GM12891 (cell line): ENCODE results near the gene IMMP2L.
"Not testable (repeated sequence)": the region's sequence is repeated elsewhere in the genome, so short reads cannot be mapped to it uniquely, and the experiment has no call there.

ENCODE experiments used
- DNase-seq: peaks from one replicate; pipeline ENCODE4 v3.0.0; 2011; ENCODE audit warnings: low spot score; ENCODE audit not compliant: insufficient read length
- FAIRE-seq: peaks from 2 replicates; lab custom pipeline; 2011; peaks lifted over from hg19 to GRCh38; lab: Jason Lieb, UNC
- PAX5 ChIP-seq: IDR thresholded peaks from 2 replicates; pipeline ENCODE4 v1.6.1; 2011; ENCODE audit warnings: low read length, moderate library complexity, mild to moderate bottlenecking; ENCODE audit not compliant: insufficient read depth, severe bottlenecking
- POLR2A ChIP-seq: IDR thresholded peaks from 2 replicates; pipeline ENCODE4 v1.6.1; 2011; ENCODE audit warnings: low read depth, low read length, control low read depth
- POLR2AphosphoS5 ChIP-seq: IDR thresholded peaks from 2 replicates; pipeline ENCODE4 v1.6.1; 2011; ENCODE audit warnings: low read depth, low read length, control low read depth
- POU2F2 ChIP-seq: IDR thresholded peaks from 2 replicates; pipeline ENCODE4 v1.6.1; 2011; ENCODE audit warnings: low read depth, mild to moderate bottlenecking, control low read depth, low read length, moderate library complexity
- SPI1 ChIP-seq: IDR thresholded peaks from 2 replicates; pipeline ENCODE4 v1.6.1; 2011; ENCODE audit warnings: low read depth, low read length, control low read depth
- TAF1 ChIP-seq: IDR thresholded peaks from 2 replicates; pipeline ENCODE4 v1.6.1; 2011; ENCODE audit warnings: low read depth, low read length, control low read depth

IMMP2L gene

DNA sequence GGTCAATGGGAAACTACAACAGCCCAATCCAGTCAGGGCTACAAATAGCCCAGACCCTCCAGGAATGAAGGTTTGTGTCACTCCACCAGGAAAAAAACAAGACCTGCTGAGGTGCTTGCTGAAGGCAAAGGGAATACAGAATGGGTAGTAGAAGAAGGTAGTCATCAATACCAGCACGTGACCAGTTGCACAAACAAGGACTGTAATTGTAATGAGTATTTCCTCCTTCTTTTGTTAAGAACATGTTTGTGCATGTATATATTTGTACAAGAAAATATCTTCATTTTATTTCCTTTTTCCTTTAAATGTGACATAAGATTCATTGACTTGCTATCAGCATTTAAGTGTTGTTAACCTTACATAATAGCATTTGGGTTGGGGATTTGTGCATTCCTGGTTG is 229.3 kb downstream of the IMMP2L start:
- DNase-seq (no peak), FAIRE-seq (no peak)
- TF ChIP-seq POLR2A, result no peak
- no peak for TF ChIP-seq TAF1
- TF ChIP-seq POU2F2, result no peak
- TF ChIP-seq POLR2AphosphoS5, result no peak
- TF ChIP-seq SPI1, result no peak
- TF ChIP-seq PAX5, result no peak

DNA sequence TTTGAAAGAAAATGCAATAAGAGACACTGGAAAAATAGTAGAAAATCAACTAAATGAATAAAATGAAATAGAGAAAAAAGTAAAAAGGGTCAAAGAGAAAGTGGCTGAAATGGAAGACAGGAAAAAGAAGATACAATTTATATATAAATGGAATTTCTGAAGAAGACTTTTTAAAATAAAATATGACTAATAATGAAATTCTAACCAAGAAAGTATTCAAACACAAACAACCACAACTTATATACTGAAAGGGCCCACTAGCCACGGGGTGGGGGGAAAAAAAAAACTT is 232.1 kb downstream of the IMMP2L start:
- DNase-seq (no peak), FAIRE-seq (no peak)
- no peak for TF ChIP-seq TAF1
- no peak for TF ChIP-seq PAX5
- no peak for TF ChIP-seq POLR2A
- no peak for TF ChIP-seq POU2F2
- no peak for TF ChIP-seq SPI1
- TF ChIP-seq POLR2AphosphoS5, result no peak

DNA sequence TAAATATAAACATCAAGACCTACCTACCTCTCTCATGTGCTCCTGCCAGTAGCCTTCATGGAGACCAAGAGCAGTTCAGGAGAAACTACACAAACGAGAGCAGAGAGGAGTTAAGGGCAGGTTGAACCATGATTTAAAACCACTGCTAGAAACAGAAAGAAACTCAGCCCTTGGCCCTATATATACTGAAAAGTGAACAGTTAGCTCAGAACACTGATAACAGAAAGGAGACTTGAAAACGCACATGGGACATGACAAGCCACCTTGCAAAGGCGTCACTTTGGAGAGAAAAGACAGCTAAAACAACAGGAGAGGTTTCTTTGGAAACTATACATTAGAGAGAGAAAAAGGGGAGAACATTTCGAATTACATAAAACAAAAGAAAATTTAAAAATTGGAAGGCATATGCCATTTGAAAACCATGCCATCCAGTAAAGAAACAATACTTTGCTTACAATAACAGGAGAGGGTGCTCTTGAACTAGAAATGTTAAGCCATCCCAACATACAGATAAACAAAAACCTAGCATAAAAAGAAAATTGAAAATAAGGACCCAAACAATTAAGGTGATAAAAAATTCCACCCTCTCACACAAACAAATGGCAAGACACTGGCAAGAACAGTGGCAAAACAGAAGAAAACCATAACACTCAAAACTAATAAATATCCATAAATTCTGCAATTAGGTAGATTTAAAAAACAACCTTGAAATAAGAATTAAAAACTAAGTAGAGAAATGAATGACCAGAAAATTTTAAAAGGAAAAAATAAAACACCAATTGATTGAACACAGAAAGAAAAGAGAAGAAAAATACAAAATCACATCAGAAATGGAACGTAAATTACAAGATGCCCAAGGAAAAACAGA is 232.7 kb downstream of the IMMP2L start:
- DNase-seq (no peak), FAIRE-seq (no peak)
- TF ChIP-seq SPI1 (no peak), POLR2A (no peak), POLR2AphosphoS5 (no peak), TAF1 (no peak), PAX5 (no peak), POU2F2 (no peak)

DNA sequence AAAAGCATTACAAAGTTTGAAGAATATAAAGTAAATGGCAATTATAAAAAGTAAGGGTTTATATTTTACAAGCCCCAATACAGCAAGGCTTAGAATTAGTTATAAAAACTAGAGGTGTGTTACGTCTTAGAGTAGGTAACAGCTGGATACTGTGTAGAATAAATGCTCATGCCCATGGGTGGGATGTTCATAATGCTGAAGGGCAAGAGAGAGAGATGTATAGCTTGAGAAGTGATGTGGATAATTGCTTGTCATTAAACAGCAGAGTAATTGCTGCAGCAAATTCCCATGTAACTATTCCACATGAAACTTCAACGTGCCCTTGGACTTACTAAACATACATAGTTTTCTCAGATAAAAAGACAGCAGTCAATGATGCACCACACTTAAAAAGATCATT is 233.8 kb downstream of the IMMP2L start:
- no peak for DNase-seq
- FAIRE-seq, result peak; percentile 38
- TF ChIP-seq TAF1 (no peak), POLR2AphosphoS5 (no peak), SPI1 (no peak), POLR2A (no peak), PAX5 (no peak), POU2F2 (no peak)

DNA sequence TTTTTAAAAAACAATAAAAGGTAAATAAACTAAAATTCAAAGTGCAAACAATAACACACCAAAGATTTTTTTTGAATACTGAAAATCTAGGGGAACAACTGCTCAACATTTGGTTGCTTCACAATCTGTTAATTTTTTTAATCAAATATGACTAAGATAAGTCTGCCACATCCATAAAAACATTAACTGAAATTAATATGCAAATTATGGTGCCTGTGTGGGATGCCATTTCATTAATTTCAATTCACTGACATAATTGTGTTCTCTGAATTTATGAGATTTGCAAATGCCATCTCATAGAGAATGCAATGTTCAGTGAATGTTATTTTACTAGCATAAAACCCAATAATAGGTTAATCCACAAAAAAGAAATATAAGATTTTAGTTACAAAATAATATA is 237.5 kb downstream of the IMMP2L start:
- no peak for FAIRE-seq
- TF ChIP-seq TAF1 (no peak), POU2F2 (no peak), PAX5 (no peak), POLR2A (no peak), POLR2AphosphoS5 (no peak), SPI1 (no peak)
- no peak for DNase-seq

DNA sequence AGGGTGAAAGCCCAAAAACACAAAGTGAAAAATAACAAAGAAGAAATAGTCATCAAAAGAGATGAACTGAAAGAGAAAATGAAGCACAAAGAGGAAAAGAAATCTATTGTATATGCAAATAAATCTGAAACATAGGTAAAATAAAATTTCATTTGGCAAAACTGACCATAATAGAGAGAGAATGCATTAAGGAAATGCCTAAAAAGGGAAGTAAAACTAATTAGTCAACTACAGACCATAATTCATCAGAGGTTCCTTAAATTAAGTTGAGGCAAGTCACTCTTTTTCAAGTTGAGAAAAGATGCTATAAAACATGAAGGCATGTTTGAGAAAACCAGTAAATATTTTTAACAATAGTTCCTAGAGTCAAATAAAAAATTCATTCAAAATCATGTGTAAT is 238.1 kb downstream of the IMMP2L start:
- no peak for FAIRE-seq

DNA sequence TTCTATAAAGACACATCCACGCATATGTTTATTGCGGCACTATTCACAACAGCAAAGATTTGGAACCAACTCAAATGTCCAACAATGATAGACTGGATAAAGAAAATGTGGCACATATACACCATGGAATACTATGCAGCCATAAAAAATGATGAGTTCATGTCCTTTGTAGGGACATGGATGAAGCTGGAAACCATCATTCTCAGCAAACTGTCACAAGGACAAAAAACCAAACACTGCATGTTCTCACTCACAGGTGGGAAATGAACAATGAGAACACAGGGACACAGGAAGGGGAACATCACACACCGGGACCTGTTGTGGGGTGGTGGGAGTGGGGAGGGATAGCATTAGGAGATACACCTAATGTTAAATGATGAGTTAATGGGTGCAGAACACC is 238.6 kb downstream of the IMMP2L start:
- not testable (repeated sequence) for FAIRE-seq, DNase-seq

More for the DNA sequence above, 238.1 kb downstream of the IMMP2L start:
- TF ChIP-seq POLR2A, result no peak
- no peak for TF ChIP-seq PAX5
- TF ChIP-seq POLR2AphosphoS5, result no peak
- TF ChIP-seq TAF1, result no peak
- DNase-seq, result no peak

DNA sequence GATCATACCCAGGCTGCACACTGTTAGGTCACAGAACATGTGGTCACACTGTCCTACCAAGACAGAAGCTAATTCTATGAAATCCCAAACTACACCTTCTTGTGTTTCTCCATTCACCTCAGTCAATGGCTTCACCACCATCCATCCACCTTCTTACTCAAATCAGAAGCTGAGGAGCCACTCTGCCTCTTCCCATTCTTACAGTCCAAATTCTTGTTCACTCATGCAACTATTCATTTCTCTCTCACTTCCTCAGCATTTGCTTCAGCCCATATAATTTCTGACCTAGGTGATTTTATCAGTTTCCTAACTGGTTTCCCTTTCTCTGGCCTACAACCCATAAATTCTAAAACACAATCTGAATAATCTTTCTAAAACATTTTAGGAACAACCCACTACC is 242.2 kb downstream of the IMMP2L start:
- DNase-seq (no peak), FAIRE-seq (peak; percentile 9)
- TF ChIP-seq SPI1, result peak; percentile 80
- TF ChIP-seq TAF1, result no peak

DNA sequence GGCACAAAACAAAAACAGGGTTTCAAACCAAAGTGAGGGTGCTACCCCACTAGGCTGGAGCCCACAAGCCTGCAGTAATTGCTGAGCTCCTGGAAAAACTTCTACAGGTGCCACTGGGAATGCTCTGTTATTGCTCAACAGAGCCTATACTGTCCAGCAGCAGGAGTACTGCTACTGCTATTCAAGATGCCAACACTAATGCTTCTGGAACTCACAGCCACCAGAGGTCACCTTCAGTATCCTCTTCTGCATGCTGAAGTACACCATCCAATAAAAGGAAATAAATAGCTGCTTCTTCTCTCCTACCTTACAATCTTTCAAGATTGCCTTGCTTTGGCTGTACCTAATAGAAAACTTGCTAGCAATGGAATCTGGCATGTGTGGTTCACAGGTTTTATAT is 249.3 kb downstream of the IMMP2L start:
- DNase-seq, result no peak
- FAIRE-seq, result no peak
- TF ChIP-seq POLR2A (no peak), POLR2AphosphoS5 (no peak), PAX5 (no peak), POU2F2 (no peak), TAF1 (no peak), SPI1 (no peak)

DNA sequence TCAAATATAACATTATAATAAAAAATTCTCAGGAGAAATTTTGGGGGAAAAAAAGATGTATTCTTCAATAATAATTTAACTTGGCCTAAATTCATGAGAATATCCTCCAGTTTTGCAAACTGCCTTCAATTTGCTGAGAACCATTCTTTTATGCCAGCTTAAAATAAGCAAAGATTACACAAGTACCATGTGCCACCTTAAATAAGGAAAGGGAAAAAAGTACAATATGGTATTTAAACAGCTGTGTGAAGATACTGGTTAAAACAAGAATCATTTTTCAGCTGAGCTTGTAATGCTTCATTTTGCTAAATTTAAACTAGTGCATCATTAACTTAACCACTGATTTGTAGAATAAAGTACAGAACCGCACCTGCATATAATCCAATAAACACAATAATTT is 253.6 kb downstream of the IMMP2L start:
- peak; percentile 5 for FAIRE-seq

DNA sequence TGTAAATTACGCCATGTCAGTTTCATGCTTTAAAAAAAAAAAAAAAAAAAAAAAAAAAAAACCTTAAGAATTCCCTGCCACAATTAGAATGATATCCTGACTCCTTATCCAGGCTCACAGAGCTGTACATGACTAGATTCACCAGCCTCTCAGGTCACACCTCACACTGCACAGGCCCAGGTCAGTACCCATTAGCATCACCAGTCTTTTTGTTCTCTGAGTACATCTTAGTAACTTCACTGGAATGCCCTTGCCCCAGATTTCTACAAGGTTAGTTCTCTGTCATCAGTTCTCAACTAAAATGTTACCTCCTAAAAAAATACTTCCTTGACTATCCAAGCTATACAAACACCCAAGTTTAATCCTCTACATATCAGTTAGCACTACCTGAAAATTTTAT is 260.4 kb downstream of the IMMP2L start:
- DNase-seq, result no peak
- no peak for FAIRE-seq
- no peak for TF ChIP-seq PAX5
- no peak for TF ChIP-seq TAF1
- no peak for TF ChIP-seq SPI1
- no peak for TF ChIP-seq POU2F2
- TF ChIP-seq POLR2A, result no peak
- no peak for TF ChIP-seq POLR2AphosphoS5

More for the DNA sequence above, 253.6 kb downstream of the IMMP2L start:
- no peak for DNase-seq
- TF ChIP-seq POLR2AphosphoS5 (no peak), POU2F2 (no peak), TAF1 (no peak), SPI1 (no peak)
